Ascending aorta (tissue), 2 donors: ENCODE data around the gene STEAP1B. TPM values are rescaled to one million over a fixed set of nuclear protein-coding genes. Genes with fewer than 3 reads are reported as not detected.

Experiments used
- DNase-seq, 2 donors: peaks; one replicate each; pipeline ENCODE4 v3.0.0-alpha.2; 2019; ENCODE audit warnings: low spot score in 2 of 2
- H3K27ac ChIP-seq, 2 donors: fragments of 200-600 bp; sonication (generic); one replicate each; pipeline ENCODE4 v1.5.1; 2016 to 2017; ENCODE audit warnings: mild to moderate bottlenecking in 1 of 2
- H3K27me3 ChIP-seq: fragments of 200-600 bp; sonication (generic); one replicate; pipeline ENCODE4 v1.5.1; 2017
- H3K36me3 ChIP-seq, 2 donors: fragments of 200-600 bp; sonication (generic); one replicate each; pipeline ENCODE4 v1.5.1; 2016
- H3K4me1 ChIP-seq, 2 donors: fragments of 200-600 bp; sonication (generic); one replicate each; pipeline ENCODE4 v1.5.1; 2016 to 2017; ENCODE audit warnings: mild to moderate bottlenecking in 1 of 2
- H3K4me3 ChIP-seq, 2 donors: fragments of 200-600 bp; sonication (generic); one replicate each; pipeline ENCODE4 v1.5.1; 2016 to 2017; ENCODE audit warnings: mild to moderate bottlenecking in 1 of 2
- H3K9me3 ChIP-seq, 2 donors: fragments of 200-600 bp; sonication (generic); one replicate each; pipeline ENCODE4 v1.5.1; 2016
- CTCF ChIP-seq, 3 experiments: fragments of 200-600 bp in 2 of 3; fragments of 450-650 bp in 1 of 3; sonication (generic) in 2 of 3; IDR thresholded peaks; one replicate each; pipeline ENCODE4 v1.5.1; 2016 to 2019; ENCODE audit warnings: antibody characterized with exemption in 3 of 3, mild to moderate bottlenecking in 1 of 3, moderate library complexity in 1 of 3
- intact Hi-C: fragments of 100-400 bp; cut with DNase I; formaldehyde crosslinking; loops from one replicate; pipeline ENCODE4 v1.15.1; 2023
- total RNA-seq: library from RNA; depleted of rRNA; stranded (reverse); fragments of >200 nt; gene quantifications from one replicate; pipeline ENCODE4 v1.1.0, GENCODE V29; 2016

STEAP1B gene
- total RNA-seq, 1 donor from 2014 or later = not detected

- H3K4me3 ChIP-seq = no peak overlapping the region
- H3K27me3 ChIP-seq = no peaks in the 10 kb centered on the region
- H3K27ac ChIP-seq = no peak overlapping the region
- no peaks in the 10 kb centered on the region for H3K4me1 ChIP-seq
- H3K9me3 ChIP-seq = no peaks in the 10 kb centered on the region
- intact Hi-C loops = no loop called here
- H3K36me3 ChIP-seq = no peaks in the 10 kb centered on the region
- no peak for DNase-seq
- no peak for TF ChIP-seq CTCF (IDR thresholded peaks at IDR 0.05)
Measured at GRCh38 chr7:22386206-22386858, 113.7 kb downstream of the STEAP1B start.

GRCh38 chr7:22385326-22385725, 114.7 kb downstream of the STEAP1B start:
- Histone ChIP-seq H3K9me3 (no peaks in the 10 kb centered on the region), H3K4me3 (no peak overlapping the region), H3K4me1 (no peaks in the 10 kb centered on the region), H3K27ac (no peak overlapping the region), H3K36me3 (no peaks in the 10 kb centered on the region), H3K27me3 (no peaks in the 10 kb centered on the region)
- TF ChIP-seq CTCF (IDR thresholded peaks at IDR 0.05) = no peak
- DNase-seq = no peak
- intact Hi-C loops = no loop called here

GRCh38 chr7:22380333-22380732, 119.7 kb downstream of the STEAP1B start:
- no peak for TF ChIP-seq CTCF (IDR thresholded peaks at IDR 0.05)
- intact Hi-C loops = no loop called here
- H3K27ac ChIP-seq = no peak overlapping the region

DNA sequence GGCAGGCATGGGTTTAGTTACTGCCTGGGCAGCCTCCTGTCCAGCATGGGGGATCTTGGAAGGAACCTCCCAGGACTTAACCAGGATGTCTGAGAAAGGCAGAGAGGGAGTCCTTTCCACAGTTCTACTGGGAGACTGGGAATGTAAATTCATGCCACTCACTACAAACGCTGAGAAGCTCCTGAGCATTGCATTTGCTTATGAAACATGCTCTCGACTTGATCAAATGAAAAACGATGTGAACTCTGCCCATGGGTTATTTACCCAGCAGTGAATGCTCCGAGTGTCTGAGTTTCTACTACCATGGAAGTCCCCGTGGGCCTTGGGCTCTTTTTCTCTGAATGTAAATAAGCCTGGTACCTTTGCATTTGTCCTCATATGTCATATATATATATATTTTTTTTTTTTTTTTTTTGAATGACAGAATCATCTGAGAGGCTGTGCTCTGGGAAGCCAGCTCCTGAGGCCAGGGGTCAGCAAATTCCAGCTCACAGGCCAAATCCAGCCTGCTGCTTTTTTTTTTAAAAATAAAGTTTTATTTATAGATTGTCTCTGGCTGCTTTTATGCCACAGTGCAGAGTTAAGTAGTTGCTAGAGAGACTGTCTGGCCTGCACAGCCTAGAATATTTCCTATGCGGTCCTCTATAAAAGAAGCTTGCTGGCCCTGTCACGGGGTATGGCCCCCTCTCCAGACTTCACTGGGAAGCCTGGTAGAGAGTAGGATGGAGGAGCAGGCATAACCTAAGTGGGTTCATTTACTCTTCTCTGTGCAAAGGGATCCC, 121.6 kb downstream of the STEAP1B start:
- TF ChIP-seq CTCF (IDR thresholded peaks at IDR 0.05) = no peak
- no peaks in the 10 kb centered on the region for H3K9me3 ChIP-seq
- no peaks in the 10 kb centered on the region for H3K4me1 ChIP-seq
- DNase-seq = no peak
- H3K27ac ChIP-seq = no peak overlapping the region
- intact Hi-C loops = no loop called here
- H3K4me3 ChIP-seq = no peak overlapping the region
- no peaks in the 10 kb centered on the region for H3K27me3 ChIP-seq
- no peaks in the 10 kb centered on the region for H3K36me3 ChIP-seq

More at GRCh38 chr7:22380333-22380732, 119.7 kb downstream of the STEAP1B start:
- Histone ChIP-seq H3K4me1 (no peaks in the 10 kb centered on the region), H3K9me3 (no peaks in the 10 kb centered on the region), H3K36me3 (no peaks in the 10 kb centered on the region), H3K4me3 (no peak overlapping the region), H3K27me3 (no peaks in the 10 kb centered on the region)
- DNase-seq = no peak

- DNase-seq = no peak
- no peaks in the 10 kb centered on the region for H3K9me3 ChIP-seq
- H3K27ac ChIP-seq = no peak overlapping the region
- H3K36me3 ChIP-seq = no peaks in the 10 kb centered on the region
- H3K4me3 ChIP-seq = no peak overlapping the region
- H3K27me3 ChIP-seq = no peaks in the 10 kb centered on the region
- H3K4me1 ChIP-seq = no peaks in the 10 kb centered on the region
- intact Hi-C loops = no loop called here
- TF ChIP-seq CTCF (IDR thresholded peaks at IDR 0.05) = no peak
Measured at GRCh38 chr7:22377703-22378102, 122.3 kb downstream of the STEAP1B start.
